GM10248 (cell line): ENCODE measurements around the gene HERPUD1.

ENCODE experiments used
- CTCF ChIA-PET: fragments of 300-600 bp; sonication (Branson Sonifier 250); formaldehyde crosslinking; extraction: SDS; loops from one replicate; lab custom pipeline; 2021; ENCODE audit warnings: antibody characterized with exemption; lab: Yijun Ruan, JAX
- POLR2A ChIA-PET: fragments of 350-650 bp; sonication (Branson Sonifier 250); formaldehyde crosslinking; extraction: SDS; loops from one replicate; lab custom pipeline; 2020; ENCODE audit warnings: antibody characterized with exemption; lab: Yijun Ruan, JAX
- DNase-seq: peaks from one replicate; pipeline ENCODE4 v3.0.0; 2012; ENCODE audit errors: extremely low spot score
- CTCF ChIP-seq: IDR thresholded peaks from 2 replicates; pipeline ENCODE4 v1.5.1; 2012; ENCODE audit warnings: mild to moderate bottlenecking, low read depth; ENCODE audit errors: extremely low read depth, missing control alignments, control extremely low read depth

Gene HERPUD1

GRCh38 chr16:56938664-56939513 is 6.9 kb downstream of the HERPUD1 start:
- ChIA-PET CTCF (interaction anchor here (1.2 to 1.9 kb wide), 2 partner anchors 25 to 71 kb away, joined by 5 read pairs; no protein-coding TSS in a partner anchor), POLR2A (interaction anchor here (0.7 to 3.4 kb wide), 4 partner anchors 9 to 21 kb away, joined by 4 to 13 read pairs (median 6); no protein-coding TSS in a partner anchor)
- DNase-seq: no peak
- TF ChIP-seq CTCF: no peak

GRCh38 chr16:56939801-56940200 is 7.9 kb downstream of the HERPUD1 start:
- ChIA-PET POLR2A (interaction anchor here (1.2 to 3.4 kb wide), 2 partner anchors 8 to 22 kb away, joined by 7 to 13 read pairs; no protein-coding TSS in a partner anchor), CTCF (interaction anchor here (1.9 kb wide), 1 partner anchor 24 kb away, joined by 5 read pairs; no protein-coding TSS in a partner anchor)
- TF ChIP-seq CTCF: no peak
- DNase-seq: no peak

- no peak for DNase-seq
- POLR2A ChIA-PET: interaction anchor here (1.2 to 4.1 kb wide), 3 partner anchors 9 to 11 kb away, joined by 5 to 27 read pairs (median 6); partner anchors contain the start of gene HERPUD1
- CTCF ChIA-PET: interaction anchor here (1.2 to 3.0 kb wide), 4 partner anchors 24 to 105 kb away, joined by 3 to 11 read pairs (median 7); no protein-coding TSS in a partner anchor
- no peak for TF ChIP-seq CTCF
These were observed 9.2 kb downstream of the HERPUD1 start for GRCh38 chr16:56941092-56941491.

GRCh38 chr16:56941856-56942331 is 10.0 kb downstream of the HERPUD1 start:
- no peak for DNase-seq
- TF ChIP-seq CTCF: no peak
- POLR2A ChIA-PET: interaction anchor here (0.5 to 4.1 kb wide), 5 partner anchors 9 to 617 kb away, joined by 3 to 27 read pairs (median 6); partner anchors contain the start of gene HERPUD1
- CTCF ChIA-PET: interaction anchor here (0.9 to 3.0 kb wide), 6 partner anchors 8 to 104 kb away, joined by 3 to 11 read pairs (median 6); no protein-coding TSS in a partner anchor

GRCh38 chr16:56943761-56944375 is 11.9 kb downstream of the HERPUD1 start:
- CTCF ChIA-PET: interaction anchor here (1.0 to 3.0 kb wide), 5 partner anchors 10 to 102 kb away, joined by 3 to 12 read pairs (median 7); no protein-coding TSS in a partner anchor
- no peak for DNase-seq
- no peak for TF ChIP-seq CTCF
- POLR2A ChIA-PET: interaction anchor here (0.6 to 4.1 kb wide), 2 partner anchors 10 to 12 kb away, joined by 7 to 27 read pairs; partner anchors contain the start of gene HERPUD1
